GM12891 (cell line): ENCODE measurements around the gene DCDC2C.

Source experiments
- PAX5 ChIP-seq: IDR thresholded peaks from 2 replicates; pipeline ENCODE4 v1.6.1; 2011; ENCODE audit warnings: low read length, moderate library complexity, mild to moderate bottlenecking; ENCODE audit not compliant: insufficient read depth, severe bottlenecking
- POLR2AphosphoS5 ChIP-seq: IDR thresholded peaks from 2 replicates; pipeline ENCODE4 v1.6.1; 2011; ENCODE audit warnings: low read depth, low read length, control low read depth
- TAF1 ChIP-seq: IDR thresholded peaks from 2 replicates; pipeline ENCODE4 v1.6.1; 2011; ENCODE audit warnings: low read depth, low read length, control low read depth

GRCh38 chr2:3741867-3742602 lies 38.7 kb downstream of the DCDC2C start:
- no peak for TF ChIP-seq POLR2AphosphoS5
- TF ChIP-seq TAF1, result no peak
- TF ChIP-seq PAX5, result no peak
